GM10248 (cell line): ENCODE data around the gene LSAMP.

Experiments used
- CTCF ChIA-PET: fragments of 300-600 bp; sonication (Branson Sonifier 250); formaldehyde crosslinking; extraction: SDS; loops from one replicate; lab custom pipeline; 2021; ENCODE audit warnings: antibody characterized with exemption; lab: Yijun Ruan, JAX
- POLR2A ChIA-PET: fragments of 350-650 bp; sonication (Branson Sonifier 250); formaldehyde crosslinking; extraction: SDS; loops from one replicate; lab custom pipeline; 2020; ENCODE audit warnings: antibody characterized with exemption; lab: Yijun Ruan, JAX
- DNase-seq: peaks from one replicate; pipeline ENCODE4 v3.0.0; 2012; ENCODE audit errors: extremely low spot score
- TF ChIP-seq, protein P1 (sequence below): IDR thresholded peaks from 2 replicates; pipeline ENCODE4 v1.5.1; 2012; ENCODE audit warnings: mild to moderate bottlenecking, low read depth; ENCODE audit errors: extremely low read depth, missing control alignments, control extremely low read depth

Gene LSAMP

DNA sequence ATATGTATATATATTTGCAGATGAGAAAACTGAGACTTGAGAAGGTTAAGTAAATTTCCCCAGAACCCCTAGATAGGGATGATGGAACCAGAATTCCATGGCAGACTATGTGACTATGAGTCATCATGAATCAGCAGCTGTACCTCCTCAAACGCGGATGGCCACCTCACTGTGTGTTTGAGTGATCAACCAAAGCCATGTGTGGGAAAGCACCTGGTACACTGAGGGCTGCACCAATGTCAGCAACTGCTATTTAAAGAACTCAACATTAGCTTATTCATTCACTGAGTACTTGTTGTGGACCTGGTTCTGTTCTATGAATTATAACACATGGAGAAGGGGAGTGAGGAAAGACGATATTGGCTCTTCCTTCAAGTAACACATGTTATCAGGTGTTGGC is 445.0 kb downstream of the LSAMP start:
- ChIA-PET POLR2A (no interaction called here), CTCF (interaction anchor here (3.5 kb wide), 1 partner anchor 14 kb away, joined by 14 read pairs; no protein-coding TSS in a partner anchor)
- peak; percentile 9 for DNase-seq
- TF ChIP-seq, protein P1, sequence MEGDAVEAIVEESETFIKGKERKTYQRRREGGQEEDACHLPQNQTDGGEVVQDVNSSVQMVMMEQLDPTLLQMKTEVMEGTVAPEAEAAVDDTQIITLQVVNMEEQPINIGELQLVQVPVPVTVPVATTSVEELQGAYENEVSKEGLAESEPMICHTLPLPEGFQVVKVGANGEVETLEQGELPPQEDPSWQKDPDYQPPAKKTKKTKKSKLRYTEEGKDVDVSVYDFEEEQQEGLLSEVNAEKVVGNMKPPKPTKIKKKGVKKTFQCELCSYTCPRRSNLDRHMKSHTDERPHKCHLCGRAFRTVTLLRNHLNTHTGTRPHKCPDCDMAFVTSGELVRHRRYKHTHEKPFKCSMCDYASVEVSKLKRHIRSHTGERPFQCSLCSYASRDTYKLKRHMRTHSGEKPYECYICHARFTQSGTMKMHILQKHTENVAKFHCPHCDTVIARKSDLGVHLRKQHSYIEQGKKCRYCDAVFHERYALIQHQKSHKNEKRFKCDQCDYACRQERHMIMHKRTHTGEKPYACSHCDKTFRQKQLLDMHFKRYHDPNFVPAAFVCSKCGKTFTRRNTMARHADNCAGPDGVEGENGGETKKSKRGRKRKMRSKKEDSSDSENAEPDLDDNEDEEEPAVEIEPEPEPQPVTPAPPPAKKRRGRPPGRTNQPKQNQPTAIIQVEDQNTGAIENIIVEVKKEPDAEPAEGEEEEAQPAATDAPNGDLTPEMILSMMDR: no peak

DNA sequence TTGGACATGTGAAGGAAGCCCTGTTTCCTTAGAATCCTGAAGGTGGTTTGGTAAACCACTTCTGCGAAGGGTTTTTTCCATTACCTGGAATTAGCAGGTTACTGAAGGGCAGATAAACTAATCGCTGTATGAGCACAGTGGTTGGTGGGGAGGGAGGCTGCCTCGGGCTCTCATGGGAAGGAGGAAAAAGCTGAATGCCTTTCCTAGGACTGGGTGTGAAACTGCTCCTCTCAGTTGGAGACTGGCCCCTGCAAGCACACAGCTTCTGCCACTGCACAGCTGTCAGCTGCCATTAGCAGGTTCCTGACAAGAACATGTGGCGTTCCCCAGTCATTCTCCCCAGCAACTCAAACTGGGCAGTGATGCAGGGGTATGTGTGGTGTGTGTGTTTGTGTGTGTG is 445.7 kb downstream of the LSAMP start:
- no peak for DNase-seq
- ChIA-PET POLR2A (no interaction called here), CTCF (interaction anchor here (3.1 kb wide), 1 partner anchor 12 kb away, joined by 11 read pairs; no protein-coding TSS in a partner anchor)
- TF ChIP-seq, protein P1: no peak

DNA sequence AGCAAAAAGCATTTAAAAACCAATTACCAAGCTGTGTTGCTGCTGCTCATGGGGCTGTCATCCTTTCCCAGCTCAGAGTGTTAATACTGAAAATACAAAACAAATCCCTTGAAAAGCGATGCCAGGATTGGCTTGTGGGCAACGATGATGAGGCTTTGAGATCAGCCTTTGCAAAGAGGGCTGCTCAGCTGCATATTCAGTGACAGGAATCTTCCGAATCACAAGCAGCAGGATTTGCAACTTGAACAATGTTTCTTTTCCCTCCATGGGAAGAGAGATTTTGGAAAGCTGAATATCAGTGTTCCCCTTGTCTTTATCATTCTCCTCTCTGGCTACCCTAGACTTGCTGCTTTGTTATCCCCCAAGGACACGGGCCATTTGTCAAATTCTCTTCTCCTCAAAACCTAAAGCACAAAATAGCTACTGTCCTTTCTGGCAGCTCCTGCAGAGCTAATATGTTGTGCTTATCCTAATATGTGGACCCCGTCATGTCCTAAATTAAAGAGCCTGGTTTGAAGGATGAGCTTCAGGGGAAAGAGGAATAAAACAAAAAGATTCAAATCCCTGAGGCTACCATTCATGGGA is 446.2 kb downstream of the LSAMP start:
- no peak for DNase-seq

GRCh38 chr3:115996420-115997108 is 448.7 kb downstream of the LSAMP start:
- ChIA-PET CTCF (interaction anchor here (3.1 kb wide), 1 partner anchor 9 kb away, joined by 11 read pairs; no protein-coding TSS in a partner anchor), POLR2A (no interaction called here)
- TF ChIP-seq, protein P1: no peak
- DNase-seq: no peak

More for the DNA sequence above, 446.2 kb downstream of the LSAMP start:
- CTCF ChIA-PET: interaction anchor here (3.1 kb wide), 1 partner anchor 12 kb away, joined by 11 read pairs; no protein-coding TSS in a partner anchor
- POLR2A ChIA-PET: no interaction called here
- TF ChIP-seq, protein P1: no peak

DNA sequence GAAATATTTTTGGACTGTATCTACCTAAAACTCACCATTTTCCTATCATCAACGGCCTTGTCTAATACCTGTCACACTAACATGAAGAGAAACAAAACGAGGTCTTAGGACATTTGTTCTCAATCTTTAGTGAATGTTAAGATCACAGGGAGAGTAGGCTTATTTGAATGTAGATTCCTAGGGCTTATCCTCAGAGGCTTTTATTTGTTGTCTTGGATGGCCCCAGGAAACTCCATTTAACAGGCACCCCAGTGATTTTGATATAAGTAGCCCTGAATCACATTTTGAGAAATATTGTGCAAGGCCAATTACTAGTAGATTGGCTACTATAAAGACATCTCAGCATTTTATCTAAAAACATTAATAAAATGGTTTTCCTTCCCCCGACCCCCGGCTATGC is 454.6 kb downstream of the LSAMP start:
- ChIA-PET CTCF (interaction anchor here (2.1 kb wide), 1 partner anchor 11 kb away, joined by 7 read pairs; no protein-coding TSS in a partner anchor), POLR2A (no interaction called here)
- TF ChIP-seq, protein P1: no peak
- DNase-seq: no peak

GRCh38 chr3:115989684-115990421 is 455.4 kb downstream of the LSAMP start:
- ChIA-PET POLR2A (no interaction called here), CTCF (no interaction called here)
- no peak for DNase-seq
- TF ChIP-seq, protein P1: no peak
